Stimulated activated naive CD8-positive, alpha-beta T cell treated with anti-CD3 and anti-CD28 coated beads, Interleukin-15, amount 100 ng/mL, for 72 hours (primary cell): Measurements from ENCODE around the gene ABI2.
"Not testable (repeated sequence)": the region's sequence is repeated elsewhere in the genome, so short reads cannot be mapped to it uniquely, and the experiment has no call there.

Experiments
- ATAC-seq: fragments of 150-1000 bp; cut with Tn5 transposase; 2 replicates; pipeline ENCODE4 v1.10.0; 2021; ENCODE audit warnings: mild to moderate bottlenecking, moderate library complexity
- DNase-seq, 2 donors: peaks; one replicate each; pipeline ENCODE4 v3.0.0; 2021 to 2022
- H3K27ac Mint-ChIP-seq, 2 donors: one replicate each; pipeline ENCODE4 v1.8.0; 2022; ENCODE audit warnings: mild to moderate bottlenecking in 2 of 2, mixed read lengths in 2 of 2, moderate library complexity in 2 of 2
- H3K27me3 Mint-ChIP-seq: one replicate; pipeline ENCODE4 v1.8.0; 2022; ENCODE audit warnings: mixed read lengths
- H3K4me1 Mint-ChIP-seq: one replicate; pipeline ENCODE4 v1.8.0; 2022; ENCODE audit warnings: mild to moderate bottlenecking, mixed read lengths
- H3K4me3 Mint-ChIP-seq, 2 donors: one replicate each; pipeline ENCODE4 v1.8.0; 2022; ENCODE audit warnings: mild to moderate bottlenecking in 2 of 2, mixed read lengths in 2 of 2, moderate library complexity in 1 of 2
- H3K9me3 Mint-ChIP-seq, 2 donors: one replicate each; pipeline ENCODE4 v1.8.0; 2022; ENCODE audit warnings: mixed read lengths in 2 of 2

The ABI2 gene

DNA sequence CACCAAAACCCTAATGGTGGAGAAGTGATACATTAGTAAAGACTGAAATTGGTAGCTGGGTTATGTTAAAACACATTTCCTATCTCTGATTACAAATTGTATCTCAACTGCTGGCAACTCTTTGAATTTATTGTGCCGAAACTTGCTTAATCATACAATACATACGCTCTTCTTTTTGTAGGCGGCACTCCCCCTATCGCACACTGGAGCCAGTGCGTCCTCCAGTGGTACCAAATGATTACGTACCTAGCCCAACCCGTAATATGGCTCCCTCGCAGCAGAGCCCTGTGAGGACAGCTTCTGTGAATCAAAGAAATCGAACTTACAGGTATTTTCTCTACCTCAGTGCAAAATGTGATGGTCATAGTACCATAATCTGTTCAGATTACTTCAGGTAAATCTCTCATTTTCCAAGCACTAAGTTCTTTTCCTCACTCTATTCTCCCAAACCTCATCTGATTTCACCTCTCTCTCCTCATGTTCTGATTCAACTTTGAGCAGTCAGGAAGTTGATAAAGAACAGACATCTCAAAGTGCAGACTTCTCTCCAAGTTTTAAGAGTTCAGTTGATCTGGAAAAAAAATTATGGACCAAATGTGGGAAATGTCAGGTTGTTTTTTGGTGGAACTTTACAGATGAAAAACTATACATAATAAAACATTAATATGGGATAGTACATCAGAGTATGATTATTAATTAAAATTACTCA is 66.5 kb downstream of the ABI2 start:
- H3K4me1 Mint-ChIP-seq = no peaks in the 10 kb centered on the region
- no peak for ATAC-seq

DNA sequence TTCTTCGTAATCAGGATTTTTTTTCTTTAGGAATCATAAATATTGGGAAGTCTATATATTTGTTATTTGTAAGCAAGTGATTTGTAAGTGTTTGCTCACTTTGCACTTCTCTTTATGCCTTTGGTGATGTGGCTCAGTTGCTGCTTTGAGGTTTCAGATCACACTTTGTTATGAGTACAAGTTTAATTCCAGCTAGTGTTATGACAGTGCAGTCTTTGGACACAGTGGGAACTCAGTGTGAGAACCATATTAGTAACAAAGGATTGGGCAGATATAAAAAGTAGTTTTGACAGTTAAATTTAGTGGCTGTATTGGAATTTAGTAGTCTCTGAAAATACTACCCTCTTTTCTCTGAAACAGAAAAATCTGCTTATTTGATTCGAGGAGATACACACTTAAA is 67.7 kb downstream of the ABI2 start:
- no peaks in the 10 kb centered on the region for H3K4me1 Mint-ChIP-seq
- H3K4me3 Mint-ChIP-seq = no peak overlapping the region
- peaks cover 0 to 6% of the 10 kb centered on the region in 2 donors for H3K9me3 Mint-ChIP-seq
- H3K27me3 Mint-ChIP-seq = no peaks in the 10 kb centered on the region
- H3K27ac Mint-ChIP-seq = peak overlapping the region in 1 of 2 donors; percentile 27
- no peak for ATAC-seq
- DNase-seq = no peak

More for the DNA sequence above, 66.5 kb downstream of the ABI2 start:
- Mint-ChIP-seq H3K9me3 (peaks cover 0 to 6% of the 10 kb centered on the region in 2 donors), H3K27me3 (no peaks in the 10 kb centered on the region), H3K27ac (no peak overlapping the region), H3K4me3 (no peak overlapping the region)
- no peak for DNase-seq

DNA sequence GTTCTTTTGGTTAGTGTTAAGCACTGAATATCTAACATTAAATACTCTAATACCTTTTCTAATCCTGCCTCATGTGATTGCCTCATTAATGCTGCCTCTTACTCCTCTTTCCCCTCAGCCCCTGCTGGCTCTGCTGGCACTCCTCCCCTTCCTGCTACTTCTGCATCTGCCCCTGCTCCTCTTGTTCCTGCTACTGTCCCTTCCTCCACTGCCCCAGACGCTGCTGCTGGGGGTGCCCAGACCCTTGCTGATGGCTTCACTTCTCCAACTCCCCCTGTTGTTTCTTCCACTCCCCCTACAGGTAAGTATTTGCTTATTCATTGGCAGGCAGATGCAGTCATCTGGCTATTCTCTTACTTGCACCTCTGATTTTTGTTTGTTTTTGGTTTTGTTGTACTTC is 68.5 kb downstream of the ABI2 start:
- no peak for ATAC-seq
- Mint-ChIP-seq H3K4me1 (no peaks in the 10 kb centered on the region), H3K9me3 (peaks cover 0 to 6% of the 10 kb centered on the region in 2 donors), H3K4me3 (no peak overlapping the region), H3K27me3 (no peaks in the 10 kb centered on the region), H3K27ac (no peak overlapping the region)
- DNase-seq = no peak

DNA sequence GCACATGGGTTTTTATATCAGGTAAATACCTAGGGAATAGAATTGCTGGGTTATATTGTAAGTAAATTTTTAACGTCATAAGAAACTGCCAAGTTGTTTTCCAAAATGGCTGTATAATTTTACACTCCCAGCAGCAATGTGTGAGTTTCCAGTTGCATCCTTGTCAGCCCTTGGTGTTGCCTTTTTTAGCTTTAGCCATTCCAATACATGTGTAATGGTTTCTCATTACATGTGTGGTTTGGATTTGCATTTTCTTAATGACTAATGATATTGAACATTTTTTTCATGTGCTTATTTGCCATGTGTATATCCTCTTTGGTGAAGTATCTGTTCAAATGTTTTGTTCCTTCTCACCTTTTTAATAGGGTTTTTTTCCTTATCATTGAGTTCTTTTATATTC is 70.8 kb downstream of the ABI2 start:
- DNase-seq = no peak
- Mint-ChIP-seq H3K4me3 (no peak overlapping the region), H3K4me1 (no peaks in the 10 kb centered on the region), H3K9me3 (peaks cover 0 to 6% of the 10 kb centered on the region in 2 donors), H3K27me3 (no peaks in the 10 kb centered on the region), H3K27ac (no peak overlapping the region)
- ATAC-seq = no peak

DNA sequence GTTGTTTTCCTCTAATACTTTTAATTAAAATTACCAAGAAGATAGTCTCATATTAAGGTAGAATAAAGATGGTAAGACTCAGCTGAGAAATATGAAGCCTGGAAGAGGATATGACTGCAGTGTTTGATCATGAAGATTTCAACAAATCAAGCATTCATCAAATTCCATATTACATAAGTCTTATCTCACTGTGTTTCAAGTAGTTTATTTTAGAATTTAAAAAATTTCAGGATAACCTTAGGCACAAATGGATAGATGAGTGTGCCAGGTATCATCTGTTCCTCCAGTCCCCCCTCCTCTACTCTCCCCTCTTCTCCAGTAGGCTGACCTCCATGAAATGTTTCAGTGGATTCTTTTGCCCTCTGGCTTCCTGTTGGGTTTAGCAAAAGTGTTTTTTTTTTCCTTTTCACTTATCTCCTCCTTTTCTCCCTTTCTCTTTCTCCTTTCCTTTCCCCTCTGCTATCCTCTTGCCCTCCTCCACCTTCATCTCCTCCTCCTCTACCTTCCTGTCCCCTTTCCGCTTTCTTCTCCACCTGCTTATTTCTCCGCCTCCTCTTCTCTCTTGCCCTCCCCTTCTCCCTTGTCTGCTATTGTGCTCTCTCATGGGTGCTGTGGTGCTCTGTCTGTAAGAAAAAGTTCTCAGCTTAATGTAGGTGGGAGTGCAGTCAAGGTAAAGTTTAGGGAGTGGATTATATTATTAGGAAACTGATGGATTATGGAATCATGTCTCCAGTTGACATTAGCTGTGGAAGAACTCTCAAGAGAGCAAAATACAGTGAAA is 72.8 kb downstream of the ABI2 start:
- H3K27me3 Mint-ChIP-seq = no peaks in the 10 kb centered on the region
- no peak for ATAC-seq
- peaks cover 0 to 6% of the 10 kb centered on the region in 2 donors for H3K9me3 Mint-ChIP-seq
- H3K4me3 Mint-ChIP-seq = no peak overlapping the region
- H3K27ac Mint-ChIP-seq = no peak overlapping the region
- no peaks in the 10 kb centered on the region for H3K4me1 Mint-ChIP-seq
- no peak for DNase-seq

GRCh38 chr2:203404996-203405395 is 76.8 kb downstream of the ABI2 start:
- H3K9me3 Mint-ChIP-seq = no peaks in the 10 kb centered on the region
- no peak for ATAC-seq

DNA sequence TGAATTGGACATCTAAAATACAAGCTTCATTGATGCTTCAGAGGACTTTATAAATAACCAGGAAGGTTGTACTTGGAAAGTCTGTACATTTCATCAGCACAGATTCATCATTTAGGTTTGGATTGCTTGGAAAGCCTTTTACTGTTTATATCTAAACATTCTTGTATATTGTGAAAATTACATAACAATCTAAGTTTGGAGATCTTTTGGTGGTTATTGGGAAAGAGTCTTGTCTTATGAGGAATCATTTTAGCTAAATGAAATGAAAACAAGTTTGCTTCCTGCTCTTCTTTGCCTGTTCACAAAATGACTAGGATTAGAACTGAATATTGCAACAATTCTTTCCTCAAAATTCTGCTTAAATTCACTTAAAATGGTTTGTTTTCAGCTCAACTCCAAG is 79.3 kb downstream of the ABI2 start:
- H3K27me3 Mint-ChIP-seq = no peaks in the 10 kb centered on the region
- H3K4me1 Mint-ChIP-seq = no peaks in the 10 kb centered on the region
- no peak for ATAC-seq
- no peaks in the 10 kb centered on the region for H3K9me3 Mint-ChIP-seq
- H3K4me3 Mint-ChIP-seq = no peak overlapping the region
- H3K27ac Mint-ChIP-seq = no peak overlapping the region
- DNase-seq = no peak

More at GRCh38 chr2:203404996-203405395, 76.8 kb downstream of the ABI2 start:
- no peak for DNase-seq
- no peak overlapping the region for H3K4me3 Mint-ChIP-seq
- H3K4me1 Mint-ChIP-seq = no peaks in the 10 kb centered on the region
- no peak overlapping the region for H3K27ac Mint-ChIP-seq
- no peaks in the 10 kb centered on the region for H3K27me3 Mint-ChIP-seq

DNA sequence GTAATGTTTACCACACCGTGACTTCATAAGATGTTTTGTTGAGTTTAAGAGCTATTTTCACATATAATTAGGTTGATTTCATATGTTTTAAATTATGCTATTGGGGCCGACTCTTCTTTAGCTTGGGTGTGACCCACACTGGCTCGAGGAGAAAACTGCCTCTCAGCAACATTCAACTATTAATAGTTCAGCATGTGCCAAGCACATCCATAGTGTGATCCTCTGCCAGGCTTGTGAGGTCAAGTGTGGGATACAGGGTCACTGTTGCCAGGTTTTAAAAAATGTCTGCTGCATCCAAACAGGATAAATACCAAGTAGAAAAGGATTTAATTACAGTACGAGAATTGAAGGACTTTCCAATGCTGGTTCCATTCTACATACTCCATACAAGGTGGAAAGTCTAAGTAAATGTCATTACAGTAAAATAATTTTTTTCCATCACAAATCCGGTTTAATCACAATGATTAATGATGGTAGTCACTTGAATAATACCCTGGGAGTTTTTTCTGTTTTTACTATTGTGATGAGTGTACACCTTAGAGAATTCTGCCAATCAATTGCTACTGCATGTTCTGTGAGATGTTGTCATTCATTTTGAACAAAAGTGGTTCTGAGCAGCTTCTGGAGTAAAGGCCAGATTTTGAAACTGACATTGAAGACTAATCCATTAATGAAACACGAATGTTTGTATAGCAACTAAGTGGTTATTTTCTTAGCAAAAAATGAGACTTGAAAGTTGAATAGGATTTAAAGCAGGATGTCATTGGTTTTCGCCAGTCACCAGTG is 84.5 kb downstream of the ABI2 start:
- ATAC-seq = no peak
- Mint-ChIP-seq H3K27me3 (no peaks in the 10 kb centered on the region), H3K4me3 (no peak overlapping the region), H3K4me1 (no peaks in the 10 kb centered on the region), H3K27ac (no peak overlapping the region), H3K9me3 (peaks cover 1 to 3% of the 10 kb centered on the region in 2 donors)
- no peak for DNase-seq

DNA sequence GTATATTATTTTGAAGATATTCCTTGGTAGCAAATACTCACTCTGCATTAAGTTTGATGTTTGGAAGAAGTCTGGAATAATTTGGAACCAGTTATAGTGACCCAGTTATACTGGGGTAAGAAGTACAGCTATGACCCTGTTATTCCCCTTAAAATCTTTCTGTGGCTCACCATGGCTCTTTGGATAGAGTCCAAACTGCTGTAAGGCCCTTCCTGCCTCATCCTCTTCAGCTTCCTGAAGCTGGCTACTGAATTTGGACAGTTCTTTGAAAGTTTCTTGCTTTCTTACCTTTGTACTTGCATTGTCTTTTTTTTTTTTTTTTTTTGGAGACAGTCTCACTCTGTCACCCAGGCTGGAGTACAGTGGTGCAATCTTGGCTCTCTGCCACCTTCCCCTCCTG is 85.6 kb downstream of the ABI2 start:
- DNase-seq = no peak
- Mint-ChIP-seq H3K9me3 (peaks cover 5 to 12% of the 10 kb centered on the region in 2 donors), H3K27ac (peak overlapping the region in 1 of 2 donors; percentile 73), H3K4me1 (no peaks in the 10 kb centered on the region), H3K27me3 (no peaks in the 10 kb centered on the region), H3K4me3 (no peak overlapping the region)
- ATAC-seq = no peak

- Mint-ChIP-seq H3K27ac (no peak overlapping the region), H3K4me3 (no peak overlapping the region), H3K4me1 (no peaks in the 10 kb centered on the region), H3K9me3 (peaks cover 5 to 12% of the 10 kb centered on the region in 2 donors), H3K27me3 (no peaks in the 10 kb centered on the region)
- DNase-seq = no peak
- no peak for ATAC-seq
These were observed 90.1 kb downstream of the ABI2 start for GRCh38 chr2:203418271-203418670.

- Mint-ChIP-seq H3K4me1 (no peaks in the 10 kb centered on the region), H3K4me3 (no peak overlapping the region), H3K9me3 (no peaks in the 10 kb centered on the region), H3K27ac (no peak overlapping the region), H3K27me3 (no peaks in the 10 kb centered on the region)
- no peak for ATAC-seq
- no peak for DNase-seq
These were observed 98.9 kb downstream of the ABI2 start for GRCh38 chr2:203427061-203427460.

GRCh38 chr2:203429643-203430042 is 101.4 kb downstream of the ABI2 start:
- not testable (repeated sequence) for ATAC-seq, H3K27ac Mint-ChIP-seq, DNase-seq, H3K9me3 Mint-ChIP-seq, H3K27me3 Mint-ChIP-seq, H3K4me1 Mint-ChIP-seq, H3K4me3 Mint-ChIP-seq

GRCh38 chr2:203431391-203432185 is 103.4 kb downstream of the ABI2 start:
- DNase-seq = no peak
- H3K4me3 Mint-ChIP-seq = no peak overlapping the region
- ATAC-seq = no peak
- H3K9me3 Mint-ChIP-seq = no peaks in the 10 kb centered on the region
- no peaks in the 10 kb centered on the region for H3K27me3 Mint-ChIP-seq
- no peaks in the 10 kb centered on the region for H3K4me1 Mint-ChIP-seq
- H3K27ac Mint-ChIP-seq = no peak overlapping the region

DNA sequence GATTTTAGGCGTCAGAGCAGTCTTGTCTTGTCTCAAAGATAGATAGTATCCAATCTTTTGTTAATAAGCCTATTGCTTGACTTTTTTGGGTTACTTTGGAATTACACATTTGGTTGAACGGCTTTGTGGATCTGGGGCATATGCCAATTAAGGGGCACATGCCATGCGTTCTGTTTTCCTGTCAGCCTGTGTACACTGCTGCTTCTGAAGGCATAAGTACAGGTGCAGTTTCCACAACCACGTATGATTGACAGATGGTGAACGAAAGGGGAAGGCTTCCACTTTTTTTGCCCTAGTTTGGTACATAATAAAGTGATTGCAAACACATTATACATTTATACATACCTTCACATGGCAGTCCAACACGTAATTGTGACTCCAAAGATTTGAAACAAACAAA is 104.6 kb downstream of the ABI2 start:
- Mint-ChIP-seq H3K4me1 (no peaks in the 10 kb centered on the region), H3K9me3 (no peaks in the 10 kb centered on the region), H3K4me3 (no peak overlapping the region), H3K27ac (no peak overlapping the region), H3K27me3 (no peaks in the 10 kb centered on the region)
- no peak for ATAC-seq
- DNase-seq = no peak

- DNase-seq (no peak), ATAC-seq (no peak)
- Mint-ChIP-seq H3K27me3 (no peaks in the 10 kb centered on the region), H3K4me3 (no peak overlapping the region), H3K27ac (no peak overlapping the region), H3K9me3 (no peaks in the 10 kb centered on the region), H3K4me1 (no peaks in the 10 kb centered on the region)
These were observed 108.3 kb downstream of the ABI2 start for GRCh38 chr2:203436496-203436895.
